UCSD-AML1 (cell line): Measurements from ENCODE around the gene SPTBN4.
A peak's percentile ranks its signal among the peaks of the same experiment; 100 is the strongest.
"Not testable (repeated sequence)": the region's sequence is repeated elsewhere in the genome, so short reads cannot be mapped to it uniquely, and the experiment has no call there.

Experiments used
- DNase-seq: peaks from one replicate; lab custom pipeline; 2025; ENCODE audit not compliant: unreplicated experiment; lab: John Stamatoyannopoulos, UW

The SPTBN4 gene

DNA sequence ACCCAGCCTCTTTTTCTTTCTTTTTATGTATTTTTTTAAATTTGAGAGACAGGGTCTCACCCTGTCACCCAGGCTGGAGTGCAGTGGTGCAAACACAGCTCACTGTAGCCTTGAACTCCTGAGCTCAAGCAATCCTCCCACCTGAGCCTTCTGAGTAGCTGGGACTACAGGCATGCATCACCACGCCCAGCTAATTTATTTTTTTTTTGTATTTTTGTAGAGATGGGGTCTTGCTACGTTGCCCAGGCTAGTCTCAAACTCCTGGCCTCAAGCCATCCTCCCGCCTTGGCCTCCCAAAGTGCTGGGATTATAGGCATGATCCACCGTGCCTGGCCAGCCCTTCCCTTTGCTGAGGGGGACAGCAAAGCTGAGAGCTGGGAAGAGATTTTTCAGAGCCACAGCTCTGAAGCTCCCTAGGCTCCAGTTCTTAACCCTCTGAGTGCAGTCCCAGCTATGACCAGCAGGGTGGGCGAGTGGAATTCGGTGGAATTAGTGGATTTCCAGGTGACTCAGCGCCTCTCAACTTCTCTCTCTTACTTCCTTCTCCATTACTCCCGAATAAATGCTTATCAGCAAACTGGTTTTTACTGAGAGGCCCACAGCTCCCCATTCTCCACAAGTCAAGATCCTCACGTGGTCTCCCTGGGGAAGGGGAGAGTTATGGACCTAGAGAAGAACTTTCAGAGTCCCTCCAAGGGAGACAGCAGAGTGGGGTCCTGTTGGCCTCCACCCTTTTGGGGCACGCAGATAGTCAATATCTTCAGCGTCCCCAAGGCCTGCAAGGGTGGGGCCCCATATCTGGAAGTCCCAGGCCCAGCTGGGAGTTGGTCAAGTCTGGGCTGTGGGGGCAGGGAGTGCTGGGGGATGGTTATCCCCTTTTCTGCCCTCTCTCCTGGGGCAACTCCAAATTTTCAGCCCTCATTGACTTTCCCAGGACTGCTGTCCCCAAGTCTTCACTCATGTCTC lies 2.5 kb upstream of the SPTBN4 start:
- peak; percentile 84 for DNase-seq

DNA sequence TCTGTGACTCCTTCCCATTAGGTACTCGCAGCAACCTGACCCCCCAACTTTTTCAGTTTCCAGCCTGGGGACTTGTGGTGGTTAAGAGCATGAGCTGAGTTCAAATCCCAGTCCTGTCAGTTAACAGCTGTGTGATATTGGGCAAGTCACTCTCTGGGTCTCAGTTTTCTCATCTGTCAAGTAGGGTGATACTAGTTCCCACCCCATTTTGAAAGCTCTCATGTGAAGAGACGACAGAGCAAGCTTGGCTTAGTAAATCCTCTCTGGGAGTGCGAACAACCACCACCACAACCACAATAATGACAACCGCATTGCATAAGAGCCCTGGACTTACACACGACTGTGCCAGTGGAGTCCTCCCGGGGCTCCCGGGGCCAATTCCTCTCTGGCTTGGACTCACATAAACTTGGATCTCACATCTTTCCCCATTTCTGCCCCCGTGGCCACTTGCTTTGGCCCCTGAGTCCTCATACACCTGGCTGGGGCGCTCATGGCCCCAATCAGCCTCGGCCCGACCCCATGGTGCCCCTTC lies 1.7 kb upstream of the SPTBN4 start:
- DNase-seq = no peak

DNA sequence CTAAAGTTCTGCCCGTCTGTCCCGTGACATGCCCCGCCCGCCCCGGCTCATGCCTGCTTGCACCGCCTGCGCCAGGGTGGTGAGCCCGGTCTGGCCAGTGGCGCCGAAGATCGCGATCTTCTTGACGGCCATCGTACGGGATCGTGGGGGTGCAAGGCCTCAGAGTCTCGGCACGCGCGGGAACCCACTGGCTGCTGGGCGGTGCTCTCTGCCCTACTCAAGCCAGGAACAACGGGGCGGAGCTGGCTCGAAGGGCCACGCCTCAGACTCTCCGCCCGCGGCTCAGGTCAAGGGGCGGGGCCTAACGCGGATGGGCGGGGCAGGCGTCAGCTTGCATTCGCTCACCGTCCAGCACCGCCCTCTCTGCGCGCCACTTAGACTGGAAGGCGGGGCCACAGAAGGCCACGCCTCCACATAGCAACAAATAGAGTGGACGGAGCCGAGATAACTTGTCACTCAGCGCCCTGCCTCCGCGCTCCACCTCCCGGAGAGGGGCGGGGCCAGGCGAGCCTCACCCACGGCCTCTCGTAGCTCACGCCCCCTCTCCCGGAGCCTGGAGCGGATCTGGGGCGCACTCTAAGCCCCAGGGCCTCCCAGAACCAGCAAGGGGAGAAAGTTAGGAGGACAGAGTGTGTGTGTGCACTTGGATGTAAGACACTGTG lies 1.1 kb upstream of the SPTBN4 start, which contains the start of gene BLVRB:
Gene BLVRB (minus strand): TSS at position 189 of the 662 bp plus-strand sequence. CDS start 57 bp downstream, at position 132.
- peak; percentile 100 for DNase-seq

DNA sequence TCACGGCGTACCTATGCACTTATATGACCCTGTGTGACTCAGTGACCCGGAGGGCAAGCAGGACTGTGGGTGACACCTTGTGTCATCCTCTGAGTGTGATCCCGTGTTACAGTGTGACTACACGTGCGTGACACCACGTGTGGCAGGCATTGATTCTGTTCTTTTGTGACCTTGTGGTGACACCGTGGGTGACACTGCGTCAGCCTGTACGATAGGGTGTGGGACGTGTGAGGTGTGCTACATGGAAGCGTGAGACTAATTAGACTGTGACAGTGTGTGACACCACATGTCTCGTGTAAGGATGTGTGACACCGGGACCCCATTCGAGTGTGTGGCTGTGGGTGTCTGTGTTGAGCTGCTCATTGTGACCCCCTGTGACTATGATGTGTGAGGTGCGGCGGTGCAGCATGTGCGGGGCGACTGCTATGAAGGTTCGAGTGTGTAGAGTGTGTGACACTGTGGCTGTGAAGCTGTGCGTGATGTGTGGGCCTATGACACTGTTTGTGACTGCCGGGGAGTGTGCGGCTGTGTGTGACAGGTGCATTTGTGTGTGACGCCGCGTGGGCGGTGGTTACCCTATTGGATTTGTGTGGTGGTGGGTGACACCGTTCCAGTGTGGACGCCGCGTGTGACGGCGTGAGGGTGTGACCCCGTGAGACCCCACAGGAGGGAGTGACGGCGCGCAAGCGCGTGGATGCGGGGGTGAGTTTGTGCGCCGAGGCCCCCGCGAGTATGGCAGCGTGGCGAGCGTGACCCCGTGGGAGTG lies 399 bp upstream of the SPTBN4 start:
- no peak for DNase-seq

DNA sequence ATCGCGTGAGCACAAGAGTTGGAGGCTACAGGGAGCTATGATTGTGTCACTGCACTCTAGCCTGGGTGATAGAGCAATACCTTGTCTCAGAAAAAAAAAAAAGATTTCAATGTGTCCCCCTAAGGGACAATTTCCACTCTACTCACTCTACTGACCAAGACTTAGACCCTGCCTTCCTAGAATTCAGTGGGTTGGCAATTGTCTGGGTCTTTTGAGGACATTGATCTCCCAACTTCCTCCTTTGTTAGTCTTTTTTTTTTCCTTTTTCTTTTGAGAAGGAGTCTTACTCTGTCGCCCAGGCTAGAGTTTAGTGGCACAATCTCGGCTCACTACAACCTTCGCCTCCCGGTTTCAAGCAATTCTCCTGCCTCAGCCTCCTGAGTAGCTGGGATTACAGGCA lies 2.2 kb downstream of the SPTBN4 start:
- no peak for DNase-seq

DNA sequence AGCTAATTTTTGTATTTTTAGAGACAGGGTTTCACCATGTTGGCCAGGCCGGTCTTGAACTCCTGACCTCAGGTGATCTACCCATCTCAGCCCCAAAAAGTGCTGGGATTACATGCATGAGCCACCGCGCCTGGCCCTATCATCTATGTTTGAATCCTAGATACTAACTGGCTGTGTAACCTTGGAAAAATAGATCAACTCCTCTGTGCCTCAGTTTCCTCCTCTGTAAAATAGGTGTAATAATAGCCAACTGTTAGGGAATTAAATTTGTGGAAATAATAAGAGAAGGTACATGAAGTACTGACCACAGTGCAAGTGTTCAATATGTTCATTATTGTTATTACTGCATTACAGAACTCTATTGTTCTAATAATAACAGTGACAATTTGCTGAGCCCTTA lies 4.3 kb downstream of the SPTBN4 start:
- DNase-seq = no peak

DNA sequence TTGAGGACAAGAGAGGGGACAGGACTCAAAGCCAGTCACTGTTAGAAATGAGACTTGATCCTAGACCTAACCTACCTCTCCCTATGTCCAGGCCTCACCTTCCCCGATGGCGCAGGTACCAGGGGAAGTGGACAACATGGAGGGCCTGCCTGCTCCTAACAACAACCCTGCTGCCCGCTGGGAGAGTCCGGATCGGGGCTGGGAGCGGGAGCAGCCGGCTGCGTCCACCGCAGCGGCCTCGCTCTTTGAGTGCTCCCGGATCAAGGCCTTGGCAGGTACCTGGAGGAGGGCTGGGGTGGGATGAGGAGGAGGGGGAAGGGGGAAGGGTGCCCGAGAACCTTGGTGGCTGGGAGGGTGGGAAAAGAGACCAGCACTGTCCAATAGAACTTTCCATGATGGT lies 5.7 kb downstream of the SPTBN4 start:
- no peak for DNase-seq

DNA sequence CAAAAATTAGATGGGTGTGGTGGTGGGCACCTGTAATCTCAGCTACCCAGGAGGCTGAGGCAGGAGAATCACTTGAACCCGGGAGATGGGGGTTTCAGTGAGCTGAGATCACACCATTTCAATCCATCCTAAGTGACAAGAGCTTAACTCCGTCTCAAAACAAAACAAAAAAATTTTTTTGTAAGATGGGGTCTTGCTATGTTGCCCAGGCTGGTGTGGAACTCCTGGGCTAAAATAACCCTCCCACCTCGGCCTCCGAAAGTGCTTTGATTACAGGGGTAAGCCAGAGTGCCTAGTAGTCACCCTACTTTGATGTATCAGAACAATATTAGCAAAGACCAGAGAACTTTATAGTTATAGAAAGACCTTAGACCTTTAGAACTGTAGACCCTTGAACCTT lies 7.9 kb downstream of the SPTBN4 start:
- no peak for DNase-seq

DNA sequence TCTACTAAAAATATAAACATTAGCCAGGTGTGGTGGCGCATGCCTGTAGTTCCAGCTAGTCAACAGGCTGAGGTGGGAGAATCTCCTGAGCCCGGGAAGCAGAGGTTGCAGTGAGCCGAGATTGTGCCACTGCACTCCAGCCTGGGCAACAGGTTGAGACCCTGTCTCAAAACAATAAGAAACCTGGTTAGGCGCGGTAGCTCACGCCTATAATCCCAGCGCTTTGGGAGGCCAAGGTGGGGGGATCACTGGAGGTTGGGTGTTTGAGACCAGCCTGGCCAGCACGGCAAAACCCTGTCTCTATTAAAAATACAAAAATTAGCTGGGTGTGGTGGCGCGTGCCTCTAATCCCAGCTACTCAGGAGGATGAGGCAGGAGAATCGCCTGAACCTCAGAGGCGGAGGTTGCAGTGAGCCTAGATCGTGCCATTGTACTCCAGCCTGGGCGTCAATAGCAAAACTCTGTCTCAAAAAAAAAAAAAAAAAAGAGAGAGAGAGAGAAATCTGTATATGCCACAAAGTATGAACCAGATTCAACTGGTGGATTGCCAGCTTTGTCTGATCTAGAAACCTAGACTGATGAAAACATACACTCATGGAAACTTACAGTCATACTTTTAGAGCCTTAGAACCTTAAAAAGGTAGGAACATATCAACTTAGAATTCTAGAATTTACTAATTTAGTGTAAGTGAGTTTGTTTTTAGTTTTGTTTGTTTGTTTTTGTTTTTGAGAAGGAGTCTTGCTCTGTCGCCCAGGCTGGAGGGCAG lies 9.3 kb downstream of the SPTBN4 start:
- DNase-seq = not testable (repeated sequence)

DNA sequence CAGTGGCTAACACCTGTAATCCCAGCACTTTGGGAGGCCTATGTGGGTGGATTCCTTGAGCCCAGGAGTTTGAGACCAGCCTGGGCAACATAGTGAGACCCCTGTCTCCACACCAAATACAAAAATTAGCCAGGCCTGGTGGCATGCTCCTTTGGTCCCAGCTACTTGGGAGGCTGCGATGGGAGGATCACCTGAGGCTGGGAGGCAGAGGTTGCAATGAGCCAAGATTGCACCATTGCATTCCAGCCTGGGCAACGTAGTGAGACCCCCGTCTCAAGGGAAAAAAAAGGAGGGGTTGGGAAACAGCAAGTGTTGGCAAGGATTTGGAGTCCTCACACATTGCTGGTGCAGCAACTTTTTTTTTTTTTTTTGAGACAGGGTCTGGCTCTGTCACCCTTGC lies 19.2 kb downstream of the SPTBN4 start:
- no peak for DNase-seq

DNA sequence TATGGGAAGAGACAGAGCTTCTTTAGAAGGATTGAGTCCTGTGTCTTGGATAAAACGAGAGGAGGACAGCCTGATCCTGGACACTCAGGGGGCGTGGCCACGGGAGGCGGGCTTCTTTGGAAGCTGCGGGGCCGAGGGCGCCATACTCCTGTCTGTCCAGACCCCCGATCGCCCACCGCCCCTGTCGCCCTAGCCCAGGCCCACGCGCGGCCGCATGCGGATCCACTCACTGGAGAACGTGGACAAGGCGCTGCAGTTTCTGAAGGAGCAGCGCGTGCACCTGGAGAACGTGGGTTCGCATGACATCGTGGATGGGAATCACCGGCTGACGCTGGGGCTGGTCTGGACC lies 23.1 kb downstream of the SPTBN4 start:
- DNase-seq = no peak

DNA sequence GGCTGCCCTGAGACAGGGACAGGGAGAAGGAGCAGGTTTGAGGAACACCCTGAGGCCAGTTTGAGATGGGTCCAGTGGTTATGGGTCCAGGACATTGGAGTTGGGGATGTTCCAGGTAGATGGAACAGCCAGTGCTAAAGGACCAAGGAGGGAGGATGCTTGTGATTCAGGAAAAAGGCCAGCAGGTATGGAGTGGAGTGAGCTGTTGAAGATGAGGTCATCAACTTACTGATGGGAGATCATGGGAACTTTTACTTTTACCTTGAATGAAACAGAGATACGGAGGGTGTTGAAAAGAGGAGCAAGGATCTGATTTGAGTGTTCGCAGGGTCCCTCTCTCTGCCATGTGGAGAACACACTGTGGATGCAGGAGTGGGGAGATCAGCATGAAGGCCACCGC lies 25.5 kb downstream of the SPTBN4 start:
- no peak for DNase-seq

DNA sequence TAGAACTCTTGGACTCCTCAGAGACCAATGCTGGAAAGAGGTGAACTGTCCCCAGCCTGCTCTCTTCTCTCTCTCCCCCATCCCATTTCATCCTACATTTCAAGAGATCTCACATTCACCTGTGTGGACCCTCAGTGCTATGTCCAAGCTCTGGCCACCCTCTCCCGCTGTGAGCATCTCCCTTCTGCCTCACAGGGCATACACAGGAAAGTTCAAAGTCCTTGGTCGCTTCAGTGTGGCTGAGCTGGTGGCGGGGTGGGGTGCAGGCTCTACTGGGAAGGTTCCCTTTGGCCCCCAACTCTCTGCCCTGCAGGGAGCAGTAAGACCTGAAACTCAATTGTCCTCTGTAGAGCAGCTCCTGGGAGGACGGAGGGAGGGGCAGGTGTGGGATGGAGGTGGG lies 27.0 kb downstream of the SPTBN4 start:
- no peak for DNase-seq

DNA sequence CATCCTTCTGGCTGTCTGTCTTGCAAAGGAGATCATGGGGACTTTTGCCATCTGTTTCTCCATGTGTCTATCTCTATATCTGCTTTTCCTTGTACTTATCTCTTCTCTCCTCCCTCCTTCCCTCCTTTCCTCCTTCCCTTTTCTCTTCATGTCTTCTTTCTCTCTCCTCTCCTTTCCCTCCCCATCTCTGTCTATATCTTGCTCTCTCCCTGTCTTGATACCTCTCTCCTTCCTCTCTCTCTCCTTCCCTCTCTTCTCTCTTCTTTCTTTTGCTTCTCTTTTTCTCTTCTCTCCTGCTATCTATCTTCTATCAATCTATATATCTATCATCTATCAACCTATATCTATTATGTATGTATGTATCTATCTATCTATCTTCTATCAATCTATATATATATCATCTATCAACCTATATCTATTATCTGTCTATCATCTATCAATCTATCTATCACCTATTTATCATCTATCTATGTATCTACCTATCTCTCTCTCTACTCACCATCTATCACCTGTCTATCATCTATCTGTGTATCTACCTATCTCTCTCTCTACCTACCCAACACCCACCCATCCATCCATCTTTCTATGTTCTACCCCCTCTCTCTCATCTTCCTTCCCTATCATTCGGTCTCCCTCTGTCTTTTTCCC lies 27.5 kb downstream of the SPTBN4 start:
- DNase-seq = no peak

DNA sequence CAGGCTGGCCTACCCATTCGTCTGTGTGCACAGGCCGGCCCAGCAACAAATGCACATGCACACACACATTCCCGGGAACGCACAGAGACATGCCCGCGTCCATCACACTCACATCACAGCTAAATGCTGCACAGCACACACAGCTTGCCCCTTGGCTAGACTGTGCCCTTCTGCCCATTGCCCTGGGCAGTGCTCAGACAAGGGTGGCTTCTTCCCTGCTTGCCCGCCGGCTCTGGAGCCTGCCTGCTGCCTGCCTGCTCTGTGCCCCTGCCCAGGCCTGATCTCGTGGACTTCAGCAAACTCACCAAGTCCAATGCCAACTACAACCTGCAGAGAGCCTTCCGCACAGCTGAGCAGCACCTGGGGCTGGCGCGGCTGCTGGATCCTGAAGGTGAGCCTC lies 30.4 kb downstream of the SPTBN4 start:
- DNase-seq = no peak

DNA sequence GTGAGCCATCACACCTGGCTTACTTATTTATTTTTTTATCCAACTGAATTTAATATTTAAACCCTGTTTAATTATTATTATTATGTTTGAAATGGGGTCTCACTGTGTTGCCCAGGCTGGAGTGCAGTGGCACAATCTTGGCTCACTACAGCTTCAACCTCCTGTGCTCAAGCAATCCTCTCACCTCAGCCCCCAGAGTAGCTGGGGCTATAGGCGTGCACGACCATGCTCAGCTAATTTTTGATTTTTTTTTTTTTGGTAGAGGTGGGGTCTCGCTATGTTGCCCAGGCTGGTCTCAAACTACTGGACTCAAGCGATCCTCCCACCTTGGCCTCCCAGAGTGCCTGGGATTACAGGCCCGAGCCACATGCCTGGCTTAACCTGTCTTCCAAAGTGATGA lies 32.5 kb downstream of the SPTBN4 start:
- no peak for DNase-seq

DNA sequence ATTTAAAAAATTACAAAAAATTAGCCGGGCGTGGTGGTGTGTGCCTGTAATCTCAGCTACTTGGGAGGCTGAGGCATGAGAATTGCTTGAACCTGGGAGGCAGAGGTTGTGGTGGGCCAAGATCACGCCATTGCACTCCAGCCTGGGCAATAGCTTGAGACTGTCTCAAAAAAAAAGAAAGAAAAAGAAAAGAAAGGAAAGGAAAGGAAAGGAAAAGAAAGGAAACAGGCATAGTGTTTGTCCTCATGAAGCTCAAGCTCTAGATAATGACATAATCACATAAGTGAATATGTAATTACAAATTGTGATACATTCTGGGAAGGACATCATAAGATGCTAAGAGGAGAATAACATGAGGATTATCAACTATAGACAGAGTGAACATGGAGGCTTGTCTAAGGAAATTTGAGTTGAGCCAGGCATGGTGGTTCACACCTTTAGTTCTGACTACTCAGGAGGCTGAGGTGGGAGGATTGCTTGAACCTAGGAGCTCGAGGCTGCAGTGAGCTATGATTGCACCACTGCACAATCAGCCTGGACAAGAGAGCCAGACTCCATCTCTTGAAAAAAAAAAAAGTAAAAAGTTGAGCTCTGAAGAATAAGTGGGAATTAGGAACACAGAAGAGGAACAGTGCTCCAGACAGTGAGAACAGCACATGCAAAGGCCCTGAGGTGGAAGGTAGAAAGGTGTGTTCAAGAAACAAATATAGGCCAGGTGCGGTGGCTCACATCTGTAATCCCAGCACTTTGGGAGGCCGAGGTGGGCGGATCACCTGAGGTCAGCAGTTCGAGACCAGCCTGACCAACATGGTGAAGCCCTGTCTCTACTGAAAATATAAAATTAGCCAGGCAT lies 34.1 kb downstream of the SPTBN4 start:
- not testable (repeated sequence) for DNase-seq

DNA sequence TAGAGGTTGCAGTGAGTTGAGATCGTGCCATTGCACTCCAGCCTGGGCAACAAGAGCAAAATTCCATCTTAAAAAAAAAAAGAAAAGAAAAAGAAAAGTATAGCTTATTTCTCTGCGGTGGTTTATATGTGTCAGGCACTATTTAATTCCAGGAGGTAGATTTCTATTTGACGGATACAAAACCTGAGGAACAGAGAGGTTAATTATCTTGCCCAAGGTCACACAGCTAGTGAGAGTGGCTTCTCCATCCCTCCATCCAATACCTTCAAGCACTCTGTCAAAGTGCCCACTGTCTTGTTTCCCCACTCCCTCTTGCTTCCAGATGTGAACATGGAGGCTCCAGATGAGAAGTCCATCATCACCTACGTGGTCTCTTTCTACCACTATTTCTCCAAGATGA lies 34.8 kb downstream of the SPTBN4 start:
- DNase-seq = no peak

DNA sequence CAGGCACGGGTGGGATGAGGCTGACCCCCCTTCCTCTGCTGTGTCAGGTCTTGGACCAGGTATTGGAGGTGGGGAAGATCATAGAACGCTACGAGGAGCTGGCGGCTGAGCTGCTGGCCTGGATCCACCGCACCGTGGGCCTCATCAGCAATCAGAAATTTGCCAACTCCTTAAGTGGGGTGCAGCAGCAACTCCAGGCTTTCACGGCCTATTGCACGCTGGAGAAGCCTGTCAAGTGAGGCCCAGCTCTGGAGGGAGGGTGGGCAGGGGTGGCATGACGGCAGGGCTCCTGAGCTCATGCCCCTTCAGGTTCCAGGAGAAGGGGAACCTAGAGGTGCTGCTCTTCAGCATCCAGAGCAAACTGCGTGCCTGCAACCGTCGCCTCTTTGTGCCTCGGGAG lies 35.3 kb downstream of the SPTBN4 start:
- DNase-seq = no peak
